Left ventricle myocardium inferior (tissue), 1 donor: ENCODE results near the gene MACROD2. TPM values are rescaled to one million over a fixed set of nuclear protein-coding genes. Genes with fewer than 3 reads are reported as not detected.

Experiments
- DNase-seq: peaks from one replicate; pipeline ENCODE4 v3.0.0-alpha.2; 2020
- H3K27ac ChIP-seq: fragments of 200-600 bp; replicated peaks from 2 replicates; pipeline ENCODE4 v1.8.0; 2021
- H3K27me3 ChIP-seq: fragments of 200-600 bp; 2 replicates; pipeline ENCODE4 v1.8.0; 2021; ENCODE audit warnings: low read depth
- H3K36me3 ChIP-seq: fragments of 200-600 bp; 2 replicates; pipeline ENCODE4 v1.8.0; 2021
- H3K4me1 ChIP-seq: fragments of 200-600 bp; 2 replicates; pipeline ENCODE4 v1.8.0; 2021
- H3K4me3 ChIP-seq: fragments of 200-600 bp; 2 replicates; pipeline ENCODE4 v1.8.0; 2021; ENCODE audit warnings: mild to moderate bottlenecking, moderate library complexity
- H3K9me3 ChIP-seq: fragments of 200-600 bp; replicated peaks from 2 replicates; pipeline ENCODE4 v1.8.0; 2021
- CTCF ChIP-seq: fragments of 200-600 bp; IDR thresholded peaks from 2 replicates; pipeline ENCODE4 v1.8.0; 2021; ENCODE audit warnings: antibody characterized with exemption, mild to moderate bottlenecking, borderline replicate concordance
- intact Hi-C: fragments of 100-400 bp; cut with micrococcal nuclease; formaldehyde crosslinking; loops from one replicate; pipeline ENCODE4 v1.11.0; 2022
- total RNA-seq: library from RNA; stranded (reverse); fragmentation: NEBNext Ultra II Directional; extraction: Animal tissue kit (Norgen Biotek cat#: 25700); gene quantifications from one replicate; pipeline ENCODE4 v1.2.1, GENCODE V29; 2021
- donor health status: DM: no; HTN: yes; CAD: no; lungs with severe emphysema.

Gene MACROD2
- total RNA-seq, 1 donor from 2014 or later: 3.6 TPM

DNA sequence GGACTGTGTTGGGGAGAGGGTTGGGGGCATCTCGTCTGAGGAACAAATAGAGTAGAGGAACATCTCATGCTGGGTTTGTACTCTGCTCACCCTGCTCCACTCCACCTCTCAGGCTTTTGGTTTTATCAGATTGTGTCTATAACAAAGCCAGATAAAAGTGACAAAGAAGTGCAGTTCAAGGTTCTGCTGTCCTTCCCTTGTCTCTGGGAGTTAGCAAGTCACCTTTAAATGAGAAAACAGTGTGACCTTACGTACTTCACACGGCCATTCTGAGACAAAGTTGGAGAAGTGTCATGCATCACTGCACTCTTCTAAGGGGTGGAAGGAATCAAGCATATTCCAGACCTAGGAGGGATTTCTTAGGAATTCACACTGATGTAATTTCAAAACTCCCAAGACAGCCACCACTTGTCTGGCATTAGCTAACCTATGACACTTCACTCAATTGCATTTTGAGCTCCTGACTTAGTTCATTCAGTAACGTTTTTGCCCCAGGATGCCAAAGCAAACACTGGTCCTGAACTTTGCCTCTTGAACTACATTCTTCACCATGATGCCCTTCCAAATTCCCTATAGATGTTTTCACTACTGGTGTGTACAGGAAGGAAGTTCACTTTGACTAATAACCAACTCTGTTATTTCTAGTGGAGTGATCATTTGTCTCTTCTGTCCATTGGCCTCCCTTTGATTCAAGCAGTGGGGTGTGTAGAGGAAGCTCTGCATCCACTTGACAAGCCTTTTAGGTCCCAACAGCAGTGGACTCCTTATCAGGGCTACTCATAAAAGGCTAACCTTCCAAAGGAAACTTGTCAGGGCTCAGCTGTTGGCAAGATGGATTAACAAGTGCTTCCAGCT lies 989.7 kb downstream of the MACROD2 start:
- Histone ChIP-seq H3K36me3 (no peaks in the 10 kb centered on the region), H3K4me1 (peaks cover 7% of the 10 kb centered on the region), H3K9me3 (peaks cover 14% of the 10 kb centered on the region), H3K27ac (no peak overlapping the region), H3K27me3 (no peaks in the 10 kb centered on the region), H3K4me3 (no peak overlapping the region)
- DNase-seq: no peak
- intact Hi-C loops: no loop called here
- TF ChIP-seq CTCF: no peak

DNA sequence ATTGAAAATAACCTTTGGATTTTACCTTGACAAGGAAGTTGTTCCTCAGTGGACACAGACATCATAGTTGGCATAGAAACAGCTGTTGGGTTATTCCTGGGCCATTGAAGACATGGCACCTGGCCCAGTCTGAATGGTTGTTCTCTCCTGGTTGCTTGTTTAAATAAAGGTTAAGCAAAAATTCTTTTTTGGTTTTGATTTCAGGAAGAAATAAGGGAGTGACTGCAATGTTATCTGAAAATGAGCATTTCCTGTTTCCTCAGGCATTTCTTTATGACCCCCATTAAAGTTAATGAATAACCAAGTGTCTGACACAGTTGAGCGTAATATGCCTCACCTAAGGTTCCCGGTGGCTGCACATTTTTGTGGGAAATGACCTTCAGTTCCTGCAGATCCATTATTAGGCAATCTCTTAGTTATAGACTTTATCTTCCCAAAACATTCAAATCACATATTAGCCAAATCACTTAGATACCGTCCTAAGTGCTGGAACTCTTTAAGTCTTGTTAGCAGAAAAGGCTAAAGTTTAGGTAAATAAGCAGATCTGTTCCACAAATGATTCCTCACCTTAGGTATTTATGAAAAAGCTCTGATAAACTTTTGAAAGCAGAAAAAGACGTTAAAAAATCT lies 990.8 kb downstream of the MACROD2 start:
- Histone ChIP-seq H3K27me3 (no peaks in the 10 kb centered on the region), H3K4me3 (no peak overlapping the region), H3K27ac (no peak overlapping the region), H3K4me1 (peaks cover 7% of the 10 kb centered on the region), H3K9me3 (peaks cover 14% of the 10 kb centered on the region), H3K36me3 (no peaks in the 10 kb centered on the region)
- DNase-seq: no peak
- intact Hi-C loops: no loop called here
- TF ChIP-seq CTCF: no peak

GRCh38 chr20:14986656-14987055 lies 991.3 kb downstream of the MACROD2 start:
- H3K36me3 ChIP-seq: no peaks in the 10 kb centered on the region
- no peak overlapping the region for H3K27ac ChIP-seq
- H3K27me3 ChIP-seq: no peaks in the 10 kb centered on the region
- H3K4me3 ChIP-seq: no peak overlapping the region
- TF ChIP-seq CTCF: no peak
- H3K4me1 ChIP-seq: peaks cover 7% of the 10 kb centered on the region
- H3K9me3 ChIP-seq: peaks cover 14% of the 10 kb centered on the region
- DNase-seq: no peak
- intact Hi-C loops: no loop called here

DNA sequence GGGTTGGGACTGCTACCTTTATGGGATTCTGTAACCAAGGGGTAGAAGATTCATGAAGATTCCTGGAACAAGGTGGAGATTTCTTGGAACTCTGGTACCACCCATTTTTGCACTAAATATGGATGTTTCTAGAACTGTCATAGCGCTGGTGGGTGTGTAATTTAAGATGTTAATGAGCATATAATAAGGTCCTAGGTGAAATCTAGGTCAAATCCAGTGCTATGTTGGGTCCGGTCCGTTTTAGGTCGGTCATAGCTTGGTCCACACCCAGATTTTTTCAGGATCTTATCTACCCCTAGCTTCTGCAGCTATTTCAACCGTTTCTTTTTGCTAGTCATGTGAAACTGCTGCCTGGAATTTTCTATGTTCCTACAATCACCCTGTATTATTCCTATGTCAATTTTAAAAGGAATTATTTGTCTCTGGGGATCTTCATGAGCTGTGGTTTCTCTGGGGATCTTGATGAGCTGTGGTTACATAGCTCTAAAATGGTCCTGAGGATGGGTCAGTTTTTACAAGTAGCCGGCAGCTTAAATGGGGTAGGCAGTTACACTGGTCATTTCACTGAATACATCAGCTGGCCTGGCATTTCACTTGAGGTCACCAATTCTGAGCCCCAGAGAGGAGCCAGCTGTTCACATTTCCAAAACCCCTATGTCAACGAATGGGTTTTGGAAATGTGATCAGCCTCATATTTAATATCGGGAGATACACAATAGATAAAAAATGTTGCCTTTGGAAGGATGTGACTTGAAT lies 994.4 kb downstream of the MACROD2 start:
- no peak for TF ChIP-seq CTCF
- no peak for DNase-seq
- intact Hi-C loops: no loop called here
- Histone ChIP-seq H3K9me3 (no peaks in the 10 kb centered on the region), H3K27ac (no peak overlapping the region), H3K36me3 (no peaks in the 10 kb centered on the region), H3K4me3 (no peak overlapping the region), H3K4me1 (peaks cover 7% of the 10 kb centered on the region), H3K27me3 (no peaks in the 10 kb centered on the region)

DNA sequence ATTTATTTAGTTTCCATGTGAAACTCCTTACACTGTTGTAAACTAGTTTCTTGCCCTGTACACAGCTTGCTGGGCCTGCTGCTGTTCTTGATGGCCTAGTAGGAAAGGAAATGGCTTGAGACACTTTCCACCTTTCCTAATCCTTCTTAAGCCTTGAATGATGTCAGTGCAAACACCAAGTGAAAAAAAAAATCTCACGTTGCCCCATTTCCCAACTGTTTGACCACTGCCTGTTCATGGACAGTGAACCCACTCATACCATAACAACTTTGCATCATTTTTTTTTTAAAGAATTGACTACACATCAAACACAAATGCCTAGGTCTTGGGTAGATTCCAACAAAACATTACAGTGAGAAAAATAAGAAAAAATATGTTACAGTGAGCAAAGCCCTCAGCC lies 995.7 kb downstream of the MACROD2 start:
- no peak overlapping the region for H3K27ac ChIP-seq
- no peaks in the 10 kb centered on the region for H3K9me3 ChIP-seq
- no peaks in the 10 kb centered on the region for H3K36me3 ChIP-seq
- no peak overlapping the region for H3K4me3 ChIP-seq
- H3K4me1 ChIP-seq: peaks cover 4% of the 10 kb centered on the region
- TF ChIP-seq CTCF: no peak
- no peak for DNase-seq
- no peaks in the 10 kb centered on the region for H3K27me3 ChIP-seq
- intact Hi-C loops: no loop called here
